Measurements from ENCODE around the gene THUMPD1. TPM values are rescaled to one million over a fixed set of nuclear protein-coding genes. Genes with fewer than 3 reads are reported as not detected.
"Not testable (repeated sequence)": the region's sequence is repeated elsewhere in the genome, so short reads cannot be mapped to it uniquely, and the experiment has no call there.

THUMPD1 gene
- total and polyA plus RNA-seq, 2 experiments from 2014 or later: 25.4 to 42.9 TPM

DNA sequence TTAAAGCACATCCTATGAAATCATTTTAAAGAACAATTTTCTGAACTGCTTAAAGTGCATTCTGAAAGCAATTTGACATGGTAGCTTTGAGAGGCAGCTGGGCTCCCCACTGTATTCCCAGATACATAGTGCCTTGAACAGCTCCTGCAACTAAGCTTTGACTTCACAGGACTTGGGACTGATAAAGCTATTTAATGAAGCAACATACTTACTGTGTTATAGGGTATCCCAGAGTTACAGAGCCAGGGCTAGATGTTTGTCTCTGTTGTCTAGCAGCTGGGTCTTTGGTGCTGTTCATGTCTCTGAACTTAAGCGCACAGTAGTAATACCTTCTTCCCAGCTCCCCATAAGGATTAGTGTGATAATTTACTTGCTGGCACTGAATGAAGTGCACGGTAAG is 45.0 kb downstream of the THUMPD1 start:
- no peaks in the 10 kb centered on the region for H3K9me2 ChIP-seq (ENCODE audit: insufficient read depth)
- in situ Hi-C loops (cut with MboI): no loop called here
- TF ChIP-seq EZH2 (IDR thresholded peaks at IDR 0.05; ENCODE audit: insufficient read depth, poor library complexity, severe bottlenecking) (no peak), EZH2phosphoT487 (IDR thresholded peaks at IDR 0.05; ENCODE audit: insufficient read depth, low read depth) (no peak)
- H4K20me1 ChIP-seq (ENCODE audit: insufficient read depth): no peaks in the 10 kb centered on the region
- H3K27ac ChIP-seq: no peak overlapping the region
- no peak overlapping the region for H3K9ac ChIP-seq
- WGBS, 2 experiments (ENCODE audit: low coverage in 1 of 2, low lambda C conversion rate in 2 of 2, missing lambda C conversion rate in 2 of 2): 36 to 55% methylated on average over 2 of the region's 2 CpGs
- H3K36me3 ChIP-seq (ENCODE audit: low read depth): no peaks in the 10 kb centered on the region
- H2AFZ ChIP-seq: no peak overlapping the region
- H3K4me1 ChIP-seq (ENCODE audit: insufficient read depth): no peaks in the 10 kb centered on the region
- H3K4me3 ChIP-seq: no peak overlapping the region
- H3K79me2 ChIP-seq (ENCODE audit: insufficient read depth): no peaks in the 10 kb centered on the region
- no peaks in the 10 kb centered on the region for H3K27me3 ChIP-seq (replicated peaks; ENCODE audit: insufficient read depth)
- DNase-seq: no peak
- H3F3A ChIP-seq (ENCODE audit: insufficient read depth): no peaks in the 10 kb centered on the region
- H3K9me3 ChIP-seq (ENCODE audit: low read depth): no peaks in the 10 kb centered on the region
- H3K4me2 ChIP-seq (ENCODE audit: unreplicated experiment): no peak overlapping the region

DNA sequence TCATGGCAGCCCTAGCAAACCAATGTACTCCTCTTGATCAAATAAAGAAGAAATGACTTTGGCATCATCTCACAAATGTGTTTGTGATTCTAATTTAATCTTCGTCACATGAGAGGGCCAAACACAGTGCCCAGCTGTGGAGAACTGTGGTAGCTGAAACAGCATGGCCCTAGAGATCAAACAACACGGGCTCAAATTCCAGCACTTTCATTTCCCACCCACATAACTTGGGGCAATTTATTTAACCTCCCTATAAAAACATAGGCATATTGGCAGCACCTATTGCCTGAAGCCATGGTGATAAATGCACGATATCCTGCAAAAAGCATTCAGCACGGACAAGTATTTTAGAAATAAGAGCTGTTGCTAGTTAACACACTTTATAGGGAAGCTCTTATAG is 46.6 kb downstream of the THUMPD1 start:
- DNase-seq: no peak
- H3K9ac ChIP-seq: no peak overlapping the region
- WGBS, 2 experiments (ENCODE audit: low coverage in 1 of 2, low lambda C conversion rate in 2 of 2, missing lambda C conversion rate in 2 of 2): 5 to 8% methylated on average over 4 of the region's 4 CpGs
- H3K4me1 ChIP-seq (ENCODE audit: insufficient read depth): no peaks in the 10 kb centered on the region
- H3K79me2 ChIP-seq (ENCODE audit: insufficient read depth): no peaks in the 10 kb centered on the region
- no peaks in the 10 kb centered on the region for H3K9me3 ChIP-seq (ENCODE audit: low read depth)
- no peaks in the 10 kb centered on the region for H4K20me1 ChIP-seq (ENCODE audit: insufficient read depth)
- no peaks in the 10 kb centered on the region for H3K36me3 ChIP-seq (ENCODE audit: low read depth)
- no peak for TF ChIP-seq EZH2 (IDR thresholded peaks at IDR 0.05; ENCODE audit: insufficient read depth, poor library complexity, severe bottlenecking)
- no peak for TF ChIP-seq EZH2phosphoT487 (IDR thresholded peaks at IDR 0.05; ENCODE audit: insufficient read depth, low read depth)
- no peaks in the 10 kb centered on the region for H3F3A ChIP-seq (ENCODE audit: insufficient read depth)
- no peaks in the 10 kb centered on the region for H3K27me3 ChIP-seq (replicated peaks; ENCODE audit: insufficient read depth)
- no peak overlapping the region for H3K4me2 ChIP-seq (ENCODE audit: unreplicated experiment)
- in situ Hi-C loops (cut with MboI): no loop called here
- H3K9me2 ChIP-seq (ENCODE audit: insufficient read depth): no peaks in the 10 kb centered on the region
- H2AFZ ChIP-seq: no peak overlapping the region
- H3K27ac ChIP-seq: no peak overlapping the region
- H3K4me3 ChIP-seq: no peak overlapping the region

DNA sequence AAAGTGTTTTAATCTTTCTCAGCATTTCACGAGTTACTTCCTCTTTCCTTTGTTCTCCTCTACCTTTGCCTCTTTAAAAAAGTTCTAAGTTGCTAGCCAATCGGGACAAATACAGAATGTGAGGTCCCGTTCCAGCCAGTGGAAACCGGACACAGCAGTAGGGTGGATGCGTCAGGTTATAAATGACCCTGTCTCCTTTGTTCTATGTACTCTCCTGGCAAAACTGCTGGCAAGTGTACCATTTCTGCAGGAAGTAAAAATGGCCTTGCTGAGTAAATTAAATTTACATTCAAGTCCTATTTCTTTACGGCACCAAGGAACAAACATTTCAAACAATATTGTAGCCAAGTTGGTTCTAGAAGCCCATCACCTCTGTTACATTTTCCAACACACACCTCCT is 47.5 kb downstream of the THUMPD1 start:
- WGBS, 2 experiments (ENCODE audit: low coverage in 1 of 2, low lambda C conversion rate in 2 of 2, missing lambda C conversion rate in 2 of 2): 38 to 44% methylated on average over 6 of the region's 6 CpGs
- H3K79me2 ChIP-seq (ENCODE audit: insufficient read depth); DNase-seq; H3K9ac ChIP-seq; H3F3A ChIP-seq (ENCODE audit: insufficient read depth); H4K20me1 ChIP-seq (ENCODE audit: insufficient read depth); H3K9me3 ChIP-seq (ENCODE audit: low read depth); H3K36me3 ChIP-seq (ENCODE audit: low read depth); H3K27me3 ChIP-seq (replicated peaks; ENCODE audit: insufficient read depth); H3K4me1 ChIP-seq (ENCODE audit: insufficient read depth); H2AFZ ChIP-seq; H3K27ac ChIP-seq; H3K4me3 ChIP-seq; in situ Hi-C loops (cut with MboI); H3K4me2 ChIP-seq (ENCODE audit: unreplicated experiment); H3K9me2 ChIP-seq (ENCODE audit: insufficient read depth): not testable (repeated sequence)

DNA sequence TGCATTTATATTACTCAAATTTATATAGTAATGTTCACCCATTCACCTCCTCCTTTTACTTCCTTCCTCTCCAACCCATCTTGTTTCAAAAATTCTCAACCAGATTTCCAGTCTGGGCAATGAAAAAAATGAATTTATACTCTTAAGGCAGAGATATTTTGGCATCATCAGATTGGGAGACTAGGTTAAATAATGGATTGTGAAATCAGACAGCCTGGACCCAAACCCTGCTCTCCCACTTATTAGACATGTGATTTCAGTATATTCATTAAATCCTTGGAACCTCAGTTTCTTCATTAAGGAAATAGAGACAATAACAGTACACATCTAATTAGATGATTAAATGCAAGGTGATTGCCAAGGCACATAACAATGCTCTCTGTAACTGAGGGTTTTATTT is 52.0 kb downstream of the THUMPD1 start:
- Histone ChIP-seq H3F3A (ENCODE audit: insufficient read depth) (no peaks in the 10 kb centered on the region), H4K20me1 (ENCODE audit: insufficient read depth) (no peaks in the 10 kb centered on the region), H3K27me3 (replicated peaks; ENCODE audit: insufficient read depth) (no peaks in the 10 kb centered on the region), H3K4me3 (no peak overlapping the region), H3K9me2 (ENCODE audit: insufficient read depth) (no peaks in the 10 kb centered on the region), H3K9me3 (ENCODE audit: low read depth) (no peaks in the 10 kb centered on the region), H3K36me3 (ENCODE audit: low read depth) (no peaks in the 10 kb centered on the region), H3K4me1 (ENCODE audit: insufficient read depth) (no peaks in the 10 kb centered on the region), H3K79me2 (ENCODE audit: insufficient read depth) (no peaks in the 10 kb centered on the region), H2AFZ (no peak overlapping the region), H3K27ac (no peak overlapping the region), H3K4me2 (ENCODE audit: unreplicated experiment) (no peak overlapping the region), H3K9ac (no peak overlapping the region)
- TF ChIP-seq EZH2phosphoT487 (IDR thresholded peaks at IDR 0.05; ENCODE audit: insufficient read depth, low read depth) (no peak), EZH2 (IDR thresholded peaks at IDR 0.05; ENCODE audit: insufficient read depth, poor library complexity, severe bottlenecking) (no peak)
- in situ Hi-C loops (cut with MboI): no loop called here
- DNase-seq: no peak

DNA sequence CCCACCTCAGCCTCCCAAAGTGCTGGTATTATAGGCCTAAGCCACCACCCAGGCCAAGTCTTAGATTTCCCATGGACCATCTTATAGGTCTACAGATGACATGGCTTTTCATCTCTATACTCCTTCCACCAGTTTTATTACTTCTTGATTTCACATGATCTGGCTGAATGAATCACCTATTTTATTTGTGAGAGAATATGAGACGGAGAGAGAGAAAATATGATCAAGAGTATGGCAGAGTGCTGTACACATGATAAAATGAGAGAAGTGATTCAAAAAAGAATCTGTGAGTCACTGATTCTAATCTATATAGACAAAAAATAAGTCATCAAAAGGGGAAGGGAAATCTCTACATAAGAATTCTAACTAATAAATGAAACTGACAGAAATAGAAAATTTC is 57.8 kb downstream of the THUMPD1 start:
- in situ Hi-C loops (cut with MboI): no loop called here
- no peak overlapping the region for H3K27ac ChIP-seq
- no peaks in the 10 kb centered on the region for H3F3A ChIP-seq (ENCODE audit: insufficient read depth)
- no peaks in the 10 kb centered on the region for H3K27me3 ChIP-seq (replicated peaks; ENCODE audit: insufficient read depth)
- no peaks in the 10 kb centered on the region for H3K9me2 ChIP-seq (ENCODE audit: insufficient read depth)
- H2AFZ ChIP-seq: no peak overlapping the region
- DNase-seq: no peak
- 53 to 57% methylated on average over 1 of the region's 1 CpG for WGBS, 2 experiments (ENCODE audit: low coverage in 1 of 2, low lambda C conversion rate in 2 of 2, missing lambda C conversion rate in 2 of 2)
- H3K4me3 ChIP-seq: no peak overlapping the region
- no peak overlapping the region for H3K9ac ChIP-seq
- H3K9me3 ChIP-seq (ENCODE audit: low read depth): no peaks in the 10 kb centered on the region
- no peaks in the 10 kb centered on the region for H3K4me1 ChIP-seq (ENCODE audit: insufficient read depth)
- TF ChIP-seq EZH2phosphoT487 (IDR thresholded peaks at IDR 0.05; ENCODE audit: insufficient read depth, low read depth): no peak
- TF ChIP-seq EZH2 (IDR thresholded peaks at IDR 0.05; ENCODE audit: insufficient read depth, poor library complexity, severe bottlenecking): no peak
- H3K4me2 ChIP-seq (ENCODE audit: unreplicated experiment): no peak overlapping the region
- no peaks in the 10 kb centered on the region for H3K36me3 ChIP-seq (ENCODE audit: low read depth)
- no peaks in the 10 kb centered on the region for H3K79me2 ChIP-seq (ENCODE audit: insufficient read depth)
- H4K20me1 ChIP-seq (ENCODE audit: insufficient read depth): no peaks in the 10 kb centered on the region

Small RNA genes lying within 50 kb of the gene (small RNA-seq; reads per million reads assigned to genes)
- not detected for gene RNU6-944P (ENCODE audit: low read depth, low replicate concordance)

Other genes starting within 250 kb of the THUMPD1 start
- gene ACSM2B, start 165.5 kb downstream of the THUMPD1 start, total RNA-seq (2014; rRNA removed; shearing (Covaris generic)): not detected in 2 replicates
- gene ACSM2B, start 165.5 kb downstream of the THUMPD1 start, polyA plus RNA-seq (2016; fragmentation: Nextera tagmentation; extraction: Ambion mirVana): not detected in 2 replicates
- not detected in 2 replicates for gene ACSM1, start 44.1 kb downstream of the THUMPD1 start, total RNA-seq (2014; rRNA removed; shearing (Covaris generic))
- not detected in 2 replicates for gene ACSM1, start 44.1 kb downstream of the THUMPD1 start, polyA plus RNA-seq (2016; fragmentation: Nextera tagmentation; extraction: Ambion mirVana)
- 0.65 and 2.1 TPM in 2 replicates for gene ACSM3, start 22.2 kb upstream of the THUMPD1 start, total RNA-seq (2014; rRNA removed; shearing (Covaris generic))
- 0.60 and 1.7 TPM in 2 replicates for gene ACSM3, start 22.2 kb upstream of the THUMPD1 start, polyA plus RNA-seq (2016; fragmentation: Nextera tagmentation; extraction: Ambion mirVana)
- gene ERI2, start 64.7 kb upstream of the THUMPD1 start, total RNA-seq (2014; rRNA removed; shearing (Covaris generic)): 13.2 and 20.2 TPM in 2 replicates
- gene ERI2, start 64.7 kb upstream of the THUMPD1 start, polyA plus RNA-seq (2016; fragmentation: Nextera tagmentation; extraction: Ambion mirVana): 12.9 and 13.6 TPM in 2 replicates
- 7.0 and 11.0 TPM in 2 replicates for gene REXO5, start 64.7 kb upstream of the THUMPD1 start, total RNA-seq (2014; rRNA removed; shearing (Covaris generic))
- gene REXO5, start 64.7 kb upstream of the THUMPD1 start, polyA plus RNA-seq (2016; fragmentation: Nextera tagmentation; extraction: Ambion mirVana): 3.4 and 3.5 TPM in 2 replicates
- gene DCUN1D3, start 158.5 kb upstream of the THUMPD1 start, total RNA-seq (2014; rRNA removed; shearing (Covaris generic)): 34.4 and 35.2 TPM in 2 replicates
- 15.2 and 15.3 TPM in 2 replicates for gene DCUN1D3, start 158.5 kb upstream of the THUMPD1 start, polyA plus RNA-seq (2016; fragmentation: Nextera tagmentation; extraction: Ambion mirVana)
- 32.1 and 32.2 TPM in 2 replicates for gene LYRM1, start 159.0 kb upstream of the THUMPD1 start, total RNA-seq (2014; rRNA removed; shearing (Covaris generic))
- gene LYRM1, start 159.0 kb upstream of the THUMPD1 start, polyA plus RNA-seq (2016; fragmentation: Nextera tagmentation; extraction: Ambion mirVana): 37.6 and 40.9 TPM in 2 replicates